ENCODE measurements around the gene SPATA19.

- no peak for TF ChIP-seq ZNF484 (CRISPR knock-in tag; IDR thresholded peaks at IDR 0.05; ENCODE audit: borderline replicate concordance, low read depth)
- no peak for TF ChIP-seq EP300 (IDR thresholded peaks at IDR 0.05; ENCODE audit: low read depth in 2 of 2, low read length in 2 of 2)
- no peak for TF ChIP-seq EP300 (CRISPR knock-in tag; IDR thresholded peaks at IDR 0.05; ENCODE audit: borderline replicate concordance)
- TF ChIP-seq KMT2B (CRISPR knock-in tag; IDR thresholded peaks at IDR 0.05), result no peak
- TF ChIP-seq E2F5 (CRISPR knock-in tag; conservative IDR thresholded peaks at IDR 0.05), result no peak
- TF ChIP-seq ELF4 (CRISPR knock-in tag; IDR thresholded peaks at IDR 0.05; ENCODE audit: borderline replicate concordance), result no peak
- no peak for TF ChIP-seq HCFC1 (IDR thresholded peaks at IDR 0.05; ENCODE audit: low read depth, low read length)
- no peak for TF ChIP-seq FOXK1 (CRISPR knock-in tag; IDR thresholded peaks at IDR 0.05; ENCODE audit: borderline replicate concordance, low read depth)
Observed at GRCh38 chr11:133841279-133842043, 3.9 kb downstream of the SPATA19 start.

Data from HepG2 (cell line).